Calu3 (cell line): ENCODE measurements around the gene TSNAXIP1. TPM values are rescaled to one million over a fixed set of nuclear protein-coding genes. Genes with fewer than 3 reads are reported as not detected.

Experiments used
- BruUV-seq: library from RNA; stranded (reverse); fragments of 400-500 nt; replicated peaks from 2 replicates; lab custom pipeline; 2021; lab: Mats Ljungman, UMichigan
- CTCF ChIA-PET: fragments of 300-600 bp; sonication (Branson Sonifier 250); formaldehyde crosslinking; loops from one replicate; lab custom pipeline; 2022; ENCODE audit warnings: antibody characterized with exemption; lab: Charles Lee
- DNase-seq: peaks from one replicate; pipeline ENCODE4 v3.0.0; 2022
- H3K27ac Mint-ChIP-seq: one replicate; pipeline ENCODE4 v1.8.0; 2022; ENCODE audit warnings: mixed read lengths; ENCODE audit not compliant: unreplicated experiment
- H3K27me3 Mint-ChIP-seq: one replicate; pipeline ENCODE4 v1.8.0; 2022; ENCODE audit warnings: mixed read lengths; ENCODE audit not compliant: unreplicated experiment
- H3K36me3 Mint-ChIP-seq: one replicate; pipeline ENCODE4 v1.8.0; 2022; ENCODE audit warnings: mild to moderate bottlenecking, moderate library complexity, mixed read lengths; ENCODE audit not compliant: insufficient read depth, unreplicated experiment
- H3K4me1 Mint-ChIP-seq: one replicate; pipeline ENCODE4 v1.8.0; 2022; ENCODE audit warnings: mild to moderate bottlenecking, low read depth, mixed read lengths; ENCODE audit not compliant: unreplicated experiment
- H3K4me3 Mint-ChIP-seq: one replicate; pipeline ENCODE4 v1.8.0; 2022; ENCODE audit warnings: mild to moderate bottlenecking, low read depth, moderate library complexity, mixed read lengths; ENCODE audit not compliant: unreplicated experiment
- H3K9me3 Mint-ChIP-seq: one replicate; pipeline ENCODE4 v1.8.0; 2022; ENCODE audit warnings: low read depth, mixed read lengths; ENCODE audit not compliant: unreplicated experiment
- CTCF ChIP-seq: fragments of 200-600 bp; IDR thresholded peaks from one replicate; pipeline ENCODE4 v1.8.0; 2022; ENCODE audit warnings: antibody characterized with exemption; ENCODE audit not compliant: unreplicated experiment
- intact Hi-C: fragments of 100-400 bp; cut with micrococcal nuclease; formaldehyde crosslinking; loops from one replicate; pipeline ENCODE4 v1.10.0; 2022; ENCODE audit not compliant: unreplicated experiment
- total RNA-seq: library from RNA; stranded (reverse); gene quantifications from 2 replicates; pipeline ENCODE4 v1.2.3, GENCODE V29; 2022

TSNAXIP1 gene
- total RNA-seq, 1 experiment from 2014 or later: 1.0 TPM

DNA sequence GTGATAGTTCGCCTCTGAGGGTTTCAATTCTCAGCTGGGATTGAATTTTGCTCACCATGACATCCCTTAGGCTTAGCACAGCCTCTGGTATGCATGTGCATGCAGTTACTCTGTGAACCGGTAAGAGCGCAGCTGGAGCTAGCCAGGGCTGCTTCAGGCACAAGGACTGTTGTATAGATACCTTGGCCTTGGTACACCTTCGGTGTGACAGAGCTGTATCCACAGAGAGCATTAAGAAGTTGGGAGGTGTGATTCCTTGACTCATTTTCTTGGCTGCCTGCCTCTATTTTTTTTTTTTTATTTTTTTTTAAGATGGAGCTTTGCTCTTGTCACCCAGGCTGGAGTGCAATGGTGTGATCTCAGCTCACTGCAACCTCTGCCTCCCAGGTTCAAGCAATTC lies 37.8 kb downstream of the TSNAXIP1 start:
- H3K9me3 Mint-ChIP-seq: no peaks in the 10 kb centered on the region
- intact Hi-C loops: no loop called here
- no peak for TF ChIP-seq CTCF
- CTCF ChIA-PET: interaction anchor here (1.1 to 1.6 kb wide), 2 partner anchors 10 to 14 kb away, joined by 3 to 6 read pairs; no protein-coding TSS in a partner anchor
- no TSS peak for BruUV-seq
- no peak overlapping the region for H3K4me3 Mint-ChIP-seq
- no peak for DNase-seq
- peaks cover 25% of the 10 kb centered on the region for H3K4me1 Mint-ChIP-seq
- H3K27ac Mint-ChIP-seq: no peak overlapping the region
- no peaks in the 10 kb centered on the region for H3K27me3 Mint-ChIP-seq
- peaks cover 58% of the 10 kb centered on the region for H3K36me3 Mint-ChIP-seq

DNA sequence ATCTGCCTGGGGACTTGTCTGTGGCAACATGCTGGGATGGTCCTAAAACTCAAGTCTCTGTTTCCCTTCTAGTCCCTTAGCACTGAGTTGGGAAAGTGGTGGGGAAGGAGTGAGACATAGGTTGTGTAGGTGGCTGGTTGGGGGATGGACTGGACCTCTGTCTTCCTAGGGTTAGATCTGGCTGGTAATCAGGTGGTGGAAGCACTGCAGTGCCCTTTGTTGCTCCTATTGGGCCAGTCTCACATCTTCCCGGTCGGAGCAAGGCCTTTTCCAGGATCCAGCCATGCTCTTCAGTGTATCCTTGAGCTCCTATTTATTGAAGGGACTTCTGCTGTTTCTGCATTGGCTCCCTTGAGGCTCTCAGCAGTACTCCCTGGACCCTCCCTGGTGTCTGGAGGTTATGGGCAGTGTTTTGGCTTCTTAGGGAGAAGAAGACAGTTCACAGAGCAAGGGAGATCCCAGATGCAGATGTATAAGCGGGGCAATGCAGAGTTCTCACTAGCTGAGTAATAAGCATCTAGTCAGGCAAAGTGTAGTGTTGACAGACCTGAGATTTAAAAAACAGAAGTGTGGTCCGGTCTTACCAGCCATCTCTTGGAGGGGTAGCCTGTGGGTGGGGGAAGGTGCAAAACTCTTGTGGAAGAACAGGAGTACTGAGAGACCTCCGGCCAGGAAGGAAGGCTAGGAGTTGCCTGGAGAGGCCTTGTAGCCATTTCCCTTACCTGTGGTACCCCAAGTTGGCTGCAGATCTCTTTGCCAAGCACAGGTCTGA lies 38.8 kb downstream of the TSNAXIP1 start:
- TF ChIP-seq CTCF: no peak
- intact Hi-C loops: no loop called here
- peaks cover 68% of the 10 kb centered on the region for H3K36me3 Mint-ChIP-seq
- no peaks in the 10 kb centered on the region for H3K27me3 Mint-ChIP-seq
- peak overlapping the region; percentile 87 for H3K4me3 Mint-ChIP-seq
- H3K9me3 Mint-ChIP-seq: no peaks in the 10 kb centered on the region
- BruUV-seq: no TSS peak
- H3K27ac Mint-ChIP-seq: peak overlapping the region; percentile 90
- peaks cover 25% of the 10 kb centered on the region for H3K4me1 Mint-ChIP-seq
- CTCF ChIA-PET: interaction anchor here (0.6 to 1.6 kb wide), 3 partner anchors 11 to 93 kb away, joined by 3 to 6 read pairs (median 4); no protein-coding TSS in a partner anchor
- no peak for DNase-seq

DNA sequence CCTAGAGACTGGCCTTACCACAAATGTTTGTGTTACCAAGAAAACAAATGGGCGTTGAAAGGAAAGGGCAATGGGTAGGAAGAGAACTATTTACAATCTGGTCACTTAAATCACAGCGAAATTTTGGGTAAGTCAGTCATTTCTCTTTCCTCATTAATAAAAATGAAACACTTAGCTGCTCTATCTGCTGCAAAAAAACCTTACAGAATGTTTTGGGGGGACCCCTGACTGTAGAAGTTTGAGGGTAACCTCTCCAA lies 39.3 kb downstream of the TSNAXIP1 start:
- H3K27ac Mint-ChIP-seq: peak overlapping the region; percentile 90
- no peak for TF ChIP-seq CTCF
- no peaks in the 10 kb centered on the region for H3K9me3 Mint-ChIP-seq
- intact Hi-C loops: no loop called here
- H3K4me1 Mint-ChIP-seq: peaks cover 25% of the 10 kb centered on the region
- TSS peak; percentile 65 for BruUV-seq
- no peaks in the 10 kb centered on the region for H3K27me3 Mint-ChIP-seq
- peaks cover 71% of the 10 kb centered on the region for H3K36me3 Mint-ChIP-seq
- DNase-seq: no peak
- H3K4me3 Mint-ChIP-seq: peak overlapping the region; percentile 87
- CTCF ChIA-PET: interaction anchor here (0.6 to 1.6 kb wide), 4 partner anchors 12 to 92 kb away, joined by 4 to 6 read pairs (median 5); no protein-coding TSS in a partner anchor

- Mint-ChIP-seq H3K4me3 (peak within 1 kb of the TSS; percentile 87), H3K27me3 (no peaks in the 10 kb centered on the region), H3K27ac (peak within 1 kb of the TSS; percentile 90), H3K9me3 (no peaks in the 10 kb centered on the region), H3K4me1 (peaks cover 25% of the 10 kb centered on the region), H3K36me3 (peaks cover 69% of the 10 kb centered on the region)
- intact Hi-C loops: no loop called here
- TF ChIP-seq CTCF: no peak
- CTCF ChIA-PET: interaction anchor here (0.6 to 1.3 kb wide), 3 partner anchors 13 to 92 kb away, joined by 4 to 6 read pairs (median 4); no protein-coding TSS in a partner anchor
- no TSS peak for BruUV-seq
- peak; percentile 98 for DNase-seq
Measured at GRCh38 chr16:67846320-67847063, 39.8 kb downstream of the TSNAXIP1 start, which contains the start of gene NUTF2. Gene NUTF2 (plus strand): TSS chr16:67846933. CDS start chr16:67865131, 18,198 bp downstream.
